Measurements from ENCODE around the gene APOA1.

Gene APOA1

DNA sequence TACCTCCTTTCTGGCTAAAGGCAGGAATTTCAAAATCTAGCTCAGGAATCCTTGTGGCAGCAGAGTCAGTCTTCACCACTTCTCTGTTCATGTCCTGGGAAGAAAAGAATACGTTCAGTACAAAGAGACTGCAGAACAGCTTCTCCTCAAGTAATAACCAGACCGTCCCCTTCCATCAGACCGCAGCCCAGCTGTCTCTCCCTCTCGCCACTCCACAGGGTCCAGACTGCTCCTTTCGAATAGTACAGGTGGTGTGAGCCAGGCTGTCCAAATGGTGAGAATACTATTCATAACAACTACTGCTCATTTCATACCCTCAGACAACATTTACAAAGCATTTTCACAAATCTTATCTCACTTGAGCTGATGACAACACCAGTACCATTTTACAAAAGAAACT, 50.5 kb downstream of the APOA1 start:
- no peak for DNase-seq

DNA sequence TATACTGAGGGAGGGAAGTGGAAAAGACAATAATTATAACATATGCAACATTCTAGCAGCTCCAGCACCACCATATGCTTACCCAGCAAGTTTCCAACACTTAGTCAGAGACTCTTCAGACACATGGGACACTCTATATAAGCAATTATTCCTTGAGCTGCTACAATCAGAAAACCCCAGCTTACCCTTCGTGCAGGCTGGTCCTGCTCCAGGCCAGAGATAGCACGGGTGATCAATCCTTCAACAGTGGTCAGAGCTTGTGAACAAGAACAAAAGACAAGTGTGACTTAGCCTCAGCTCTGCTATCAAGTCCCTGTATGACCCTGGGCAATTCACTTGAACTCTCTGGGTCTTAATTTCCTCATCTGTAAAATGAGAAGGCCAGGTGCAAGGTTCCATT, 51.1 kb downstream of the APOA1 start:
- no peak for DNase-seq

All from effector CD8-positive, alpha-beta T cell (primary cell).